HG03108 (cell line): ENCODE results near the gene GAL.
"Not testable (repeated sequence)": the region's sequence is repeated elsewhere in the genome, so short reads cannot be mapped to it uniquely, and the experiment has no call there.

ENCODE experiments used
- ATAC-seq: cut with Tn5 transposase; IDR thresholded peaks from one replicate; pipeline ENCODE4 v1.9.1; 2021; ENCODE audit warnings: moderate library complexity; ENCODE audit not compliant: unreplicated experiment

The GAL gene

GRCh38 chr11:68684385-68685356 lies at the start of gene GAL:
TSS of gene GAL (plus strand) at chr11:68684544. CDS start at chr11:68684924, 380 bp downstream.
- no peak for ATAC-seq

- not testable (repeated sequence) for ATAC-seq
Observed at GRCh38 chr11:68634606-68635005, 49.7 kb upstream of the GAL start.

GRCh38 chr11:68635172-68635571 lies 49.2 kb upstream of the GAL start:
- not testable (repeated sequence) for ATAC-seq

- not testable (repeated sequence) for ATAC-seq
Observed at GRCh38 chr11:68635883-68636282, 48.5 kb upstream of the GAL start.

- ATAC-seq: not testable (repeated sequence)
Observed at GRCh38 chr11:68639322-68639721, 45.0 kb upstream of the GAL start.

- ATAC-seq: no peak
Observed at GRCh38 chr11:68641880-68642279, 42.5 kb upstream of the GAL start.

GRCh38 chr11:68643585-68643984 lies 40.8 kb upstream of the GAL start:
- no peak for ATAC-seq

GRCh38 chr11:68646832-68647231 lies 37.5 kb upstream of the GAL start:
- no peak for ATAC-seq

- no peak for ATAC-seq
Observed at GRCh38 chr11:68649851-68650555, 34.3 kb upstream of the GAL start.

- ATAC-seq: no peak
Observed at GRCh38 chr11:68650801-68651200, 33.5 kb upstream of the GAL start.

- no peak for ATAC-seq
Observed at GRCh38 chr11:68651208-68651984, 32.9 kb upstream of the GAL start.

- no peak for ATAC-seq
Observed at GRCh38 chr11:68651985-68652682, 32.2 kb upstream of the GAL start.

GRCh38 chr11:68652683-68653156 lies 31.6 kb upstream of the GAL start:
- no peak for ATAC-seq

- no peak for ATAC-seq
Observed at GRCh38 chr11:68653486-68654430, 30.6 kb upstream of the GAL start.

- no peak for ATAC-seq
Observed at GRCh38 chr11:68654978-68655377, 29.4 kb upstream of the GAL start.

- ATAC-seq: no peak
Observed at GRCh38 chr11:68655406-68655805, 28.9 kb upstream of the GAL start.

GRCh38 chr11:68655806-68656205 lies 28.5 kb upstream of the GAL start:
- no peak for ATAC-seq

GRCh38 chr11:68657021-68657780 lies 27.1 kb upstream of the GAL start:
- ATAC-seq: no peak

GRCh38 chr11:68658097-68658496 lies 26.2 kb upstream of the GAL start:
- no peak for ATAC-seq
